Transverse colon (tissue), 4 donors: Measurements from ENCODE around the gene USP13. TPM values are rescaled to one million over a fixed set of nuclear protein-coding genes. Genes with fewer than 3 reads are reported as not detected.
"Not testable (repeated sequence)": the region's sequence is repeated elsewhere in the genome, so short reads cannot be mapped to it uniquely, and the experiment has no call there.

Source experiments
- DNase-seq: peaks from one replicate; pipeline ENCODE4 v3.0.0-alpha.2; 2019
- H3K27ac ChIP-seq, 4 donors: fragments of 200-600 bp; sonication (generic); 2 replicates each; pipeline ENCODE4 v1.5.1; 2016 to 2018; ENCODE audit warnings: inconsistent platforms in 4 of 4
- H3K27me3 ChIP-seq: fragments of 200-600 bp; sonication (generic); 2 replicates; pipeline ENCODE4 v1.5.1; 2017; ENCODE audit warnings: inconsistent platforms
- H3K36me3 ChIP-seq, 4 donors: fragments of 200-600 bp; sonication (generic); 2 replicates each; pipeline ENCODE4 v1.5.1; 2017 to 2019; ENCODE audit warnings: inconsistent platforms in 4 of 4
- H3K4me1 ChIP-seq, 4 donors: fragments of 200-600 bp; sonication (generic); 2 replicates each; pipeline ENCODE4 v1.5.1; 2017 to 2020; ENCODE audit warnings: inconsistent platforms in 4 of 4
- H3K4me3 ChIP-seq, 4 donors: fragments of 200-600 bp; sonication (generic); 1 replicate in 1 of 4; 2 replicates in 3 of 4; pipeline versions ENCODE4 v1.5.1 to v1.6.1; 2017 to 2019; ENCODE audit warnings: inconsistent platforms in 4 of 4
- H3K9me3 ChIP-seq, 2 donors: fragments of 200-600 bp; sonication (generic); 2 replicates each; pipeline ENCODE4 v1.5.1; 2017 to 2019; ENCODE audit warnings: inconsistent platforms in 2 of 2
- EP300 ChIP-seq: sonication (generic); formaldehyde crosslinking; IDR thresholded peaks from one replicate; pipeline ENCODE4 v1.6.1; 2017; ENCODE audit warnings: antibody characterized with exemption, low read depth
- POLR2A ChIP-seq: fragments of 450-650 bp; IDR thresholded peaks from one replicate; pipeline ENCODE4 v1.6.1; 2016; ENCODE audit warnings: antibody characterized with exemption, mild to moderate bottlenecking, moderate library complexity
- POLR2AphosphoS5 ChIP-seq, 3 donors: sonication (generic); formaldehyde crosslinking; IDR thresholded peaks; one replicate each; pipeline ENCODE4 v1.6.1; 2016; ENCODE audit warnings: antibody characterized with exemption in 3 of 3
- WGBS, 2 donors: methylation state at CpG; one replicate each; pipeline ENCODE4 v1.1.5; 2018; ENCODE audit warnings: low coverage in 1 of 2; 5-methylcytosine and 5-hydroxymethylcytosine counted together
- in situ Hi-C, 4 donors: fragments of 200-750 bp; cut with MboI; loops; one replicate each; pipeline versions ENCODE4 v1.15.0 to v1.15.1; 2017; ENCODE audit warnings: low sequenced_read_pairs in 3 of 4, low pct_ligation_motif_present in 1 of 4, low pct_unique_long_range_greater_than_20kb in 1 of 4
- intact Hi-C: fragments of 100-400 bp; cut with DNase I; formaldehyde crosslinking; loops from one replicate; pipeline ENCODE4 v1.15.1; 2023; ENCODE audit warnings: low total_unique reads
- total RNA-seq, 4 donors: library from RNA; depleted of rRNA; stranded (reverse); fragments of >200 nt; gene quantifications; one replicate each; pipeline ENCODE4 v1.1.0, GENCODE V29; 2016
- TF ChIP-seq, protein P1 (sequence below), 5 experiments: fragments of 200-600 bp in 3 of 5; fragments of 450-650 bp in 2 of 5; sonication (generic) in 3 of 5; IDR thresholded peaks; 1 replicate in 2 of 5; 2 replicates in 3 of 5; pipeline ENCODE4 v1.5.1; 2016 to 2017; ENCODE audit warnings: antibody characterized with exemption in 5 of 5, inconsistent platforms in 3 of 5, mild to moderate bottlenecking in 2 of 5, moderate library complexity in 1 of 5

The USP13 gene
- total RNA-seq, 4 donors from 2014 or later: 2.0 to 3.7 (median 2.7) TPM

DNA sequence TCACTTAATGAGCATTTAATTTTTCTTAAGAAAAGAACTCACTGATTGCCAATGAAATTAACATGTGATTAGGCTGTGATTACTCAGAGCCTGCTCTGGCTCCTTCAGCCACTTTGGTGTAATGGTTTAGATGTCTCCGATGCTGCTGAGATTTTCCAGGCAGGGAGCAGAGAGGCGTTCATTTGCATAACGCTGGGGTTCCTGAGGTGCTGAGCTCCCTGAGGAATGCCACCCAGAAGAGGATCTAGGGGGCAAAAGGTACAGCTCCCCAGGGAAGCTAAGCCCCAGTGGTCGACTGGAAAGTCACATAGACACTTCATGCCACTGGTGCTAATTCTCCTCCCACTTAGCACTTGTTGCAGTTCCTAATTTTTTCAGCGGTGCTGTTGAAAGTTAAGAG lies 119.5 kb downstream of the USP13 start:
- no peak for DNase-seq
- TF ChIP-seq, protein P1, sequence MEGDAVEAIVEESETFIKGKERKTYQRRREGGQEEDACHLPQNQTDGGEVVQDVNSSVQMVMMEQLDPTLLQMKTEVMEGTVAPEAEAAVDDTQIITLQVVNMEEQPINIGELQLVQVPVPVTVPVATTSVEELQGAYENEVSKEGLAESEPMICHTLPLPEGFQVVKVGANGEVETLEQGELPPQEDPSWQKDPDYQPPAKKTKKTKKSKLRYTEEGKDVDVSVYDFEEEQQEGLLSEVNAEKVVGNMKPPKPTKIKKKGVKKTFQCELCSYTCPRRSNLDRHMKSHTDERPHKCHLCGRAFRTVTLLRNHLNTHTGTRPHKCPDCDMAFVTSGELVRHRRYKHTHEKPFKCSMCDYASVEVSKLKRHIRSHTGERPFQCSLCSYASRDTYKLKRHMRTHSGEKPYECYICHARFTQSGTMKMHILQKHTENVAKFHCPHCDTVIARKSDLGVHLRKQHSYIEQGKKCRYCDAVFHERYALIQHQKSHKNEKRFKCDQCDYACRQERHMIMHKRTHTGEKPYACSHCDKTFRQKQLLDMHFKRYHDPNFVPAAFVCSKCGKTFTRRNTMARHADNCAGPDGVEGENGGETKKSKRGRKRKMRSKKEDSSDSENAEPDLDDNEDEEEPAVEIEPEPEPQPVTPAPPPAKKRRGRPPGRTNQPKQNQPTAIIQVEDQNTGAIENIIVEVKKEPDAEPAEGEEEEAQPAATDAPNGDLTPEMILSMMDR (IDR thresholded peaks at IDR 0.05): no peak
- no peak for TF ChIP-seq POLR2AphosphoS5 (IDR thresholded peaks at IDR 0.05)
- TF ChIP-seq POLR2A: no peak
- TF ChIP-seq EP300: no peak
- intact Hi-C loops: no loop called here
- H3K27me3 ChIP-seq: no peaks in the 10 kb centered on the region
- H3K36me3 ChIP-seq: no peaks in the 10 kb centered on the region
- peaks cover 0 to 15% (median 4%) of the 10 kb centered on the region in 4 donors for H3K4me1 ChIP-seq
- no peaks in the 10 kb centered on the region for H3K9me3 ChIP-seq
- no peak overlapping the region for H3K27ac ChIP-seq
- H3K4me3 ChIP-seq: no peak overlapping the region
- 91 to 100% methylated on average over 1 to 5 of the region's 5 CpGs for WGBS, 2 donors
- in situ Hi-C loops: no loop called here

DNA sequence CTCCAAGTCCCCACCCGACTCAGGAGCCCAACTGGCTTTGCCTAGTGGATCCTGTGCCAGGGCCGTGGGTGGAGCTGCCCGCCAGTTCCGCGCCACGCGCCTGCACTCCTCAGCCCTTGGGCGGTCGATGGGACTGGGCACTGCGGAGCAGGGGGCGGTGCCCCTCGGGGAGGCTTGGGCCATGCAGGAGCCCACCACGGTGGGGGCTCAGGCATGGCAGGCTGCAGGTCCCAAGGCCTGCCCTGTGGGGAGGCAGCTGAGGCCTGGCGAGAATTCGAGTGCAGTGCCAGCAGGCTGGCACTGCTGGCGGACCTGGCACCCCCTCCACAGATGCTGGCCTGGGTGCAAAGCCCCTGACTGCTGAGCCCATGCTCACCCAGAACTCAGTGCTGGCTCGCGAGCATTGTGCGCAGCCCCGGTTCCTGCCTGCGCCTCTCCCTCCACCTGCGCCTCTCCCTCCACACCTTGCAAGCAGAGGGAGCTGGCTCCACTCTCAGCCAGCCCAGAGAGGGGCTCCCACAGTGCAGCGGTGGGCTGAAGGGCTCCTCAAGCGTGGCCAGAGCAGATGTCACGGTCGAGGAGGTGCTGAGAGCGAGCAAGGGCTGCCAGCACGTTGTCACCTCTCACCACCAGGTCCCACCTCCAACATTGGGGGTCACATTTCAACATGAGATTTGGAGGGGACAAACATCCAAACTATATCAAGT lies 122.7 kb downstream of the USP13 start:
- Histone ChIP-seq H3K27ac (no peak overlapping the region), H3K36me3 (no peaks in the 10 kb centered on the region), H3K4me3 (no peak overlapping the region), H3K27me3 (no peaks in the 10 kb centered on the region), H3K4me1 (peaks cover 0 to 4% (median 2%) of the 10 kb centered on the region in 4 donors), H3K9me3 (no peaks in the 10 kb centered on the region)
- in situ Hi-C loops: no loop called here
- TF ChIP-seq POLR2A (no peak), POLR2AphosphoS5 (IDR thresholded peaks at IDR 0.05) (no peak), EP300 (no peak)
- TF ChIP-seq, protein P1 (IDR thresholded peaks at IDR 0.05): no peak
- 95% methylated on average over 15 of the region's 28 CpGs; no CpG with 5 or more reads in 1 of the 2 donors for WGBS, 2 donors
- intact Hi-C loops: no loop called here
- DNase-seq: no peak

- H3K27ac ChIP-seq, in situ Hi-C loops, H3K4me1 ChIP-seq, intact Hi-C loops, H3K4me3 ChIP-seq, H3K27me3 ChIP-seq, H3K36me3 ChIP-seq, H3K9me3 ChIP-seq, DNase-seq: not testable (repeated sequence)
- WGBS, 2 donors: 93 to 95% methylated on average over 5 of the region's 5 CpGs
These were observed 130.0 kb downstream of the USP13 start for GRCh38 chr3:179782841-179783240.

DNA sequence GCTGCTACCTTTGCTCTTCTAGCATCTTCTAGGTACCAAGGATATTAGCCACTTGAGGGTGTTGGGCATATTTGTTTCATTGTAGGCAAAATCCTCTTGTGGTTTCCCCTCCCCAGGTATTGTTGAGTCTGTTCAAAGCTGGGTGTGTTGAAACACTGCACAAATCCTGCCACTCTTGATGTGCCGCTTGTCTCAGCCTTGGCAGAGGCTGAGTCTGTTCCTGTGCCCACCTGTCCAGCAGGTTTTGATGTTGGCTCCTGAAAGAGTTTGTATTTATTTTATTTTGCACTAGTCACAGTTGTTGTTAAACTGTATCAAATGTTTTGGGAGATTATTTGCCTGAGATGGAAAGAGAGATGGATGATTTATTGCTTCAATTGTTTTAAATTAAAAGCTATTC lies 136.2 kb downstream of the USP13 start:
- Histone ChIP-seq H3K4me3 (no peak overlapping the region), H3K36me3 (no peaks in the 10 kb centered on the region), H3K27ac (no peak overlapping the region), H3K27me3 (no peaks in the 10 kb centered on the region), H3K4me1 (no peaks in the 10 kb centered on the region), H3K9me3 (no peaks in the 10 kb centered on the region)
- no peak for DNase-seq
- in situ Hi-C loops: no loop called here
- 96% methylated on average over 1 of the region's 1 CpG; no CpG with 5 or more reads in 1 of the 2 donors for WGBS, 2 donors
- TF ChIP-seq EP300 (no peak), POLR2A (no peak), POLR2AphosphoS5 (IDR thresholded peaks at IDR 0.05) (no peak)
- intact Hi-C loops: no loop called here

DNA sequence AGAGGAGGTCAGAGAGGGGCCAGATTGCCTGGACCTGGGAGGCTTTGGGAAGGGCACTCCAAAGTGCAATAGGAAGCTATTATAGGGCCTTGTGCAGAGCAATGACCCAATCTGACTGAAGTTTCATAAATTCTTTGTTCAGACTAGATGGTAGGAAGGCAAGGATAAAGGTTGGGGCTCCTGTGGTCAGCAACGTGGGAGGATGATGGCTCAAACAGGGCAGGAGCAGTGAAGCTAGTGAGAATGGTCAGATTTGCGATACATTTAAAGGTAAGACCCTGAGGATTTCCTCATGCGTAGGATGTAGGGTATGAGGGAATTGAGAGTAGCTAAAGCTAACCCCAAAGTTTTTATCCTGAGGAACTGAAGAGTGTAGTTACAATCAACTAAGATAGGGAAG lies 139.0 kb downstream of the USP13 start:
- WGBS, 2 donors: 89 to 90% methylated on average over 3 of the region's 3 CpGs
- intact Hi-C loops: no loop called here
- TF ChIP-seq EP300 (no peak), POLR2A (no peak), POLR2AphosphoS5 (IDR thresholded peaks at IDR 0.05) (no peak)
- TF ChIP-seq, protein P1 (IDR thresholded peaks at IDR 0.05): no peak
- Histone ChIP-seq H3K4me1 (no peaks in the 10 kb centered on the region), H3K36me3 (no peaks in the 10 kb centered on the region), H3K4me3 (no peak overlapping the region), H3K9me3 (no peaks in the 10 kb centered on the region), H3K27ac (no peak overlapping the region), H3K27me3 (no peaks in the 10 kb centered on the region)
- in situ Hi-C loops: no loop called here
- DNase-seq: no peak
